CD14-positive monocyte (primary cell): Measurements from ENCODE around the gene HDGFL1. TPM values are rescaled to one million over a fixed set of nuclear protein-coding genes. Genes with fewer than 3 reads are reported as not detected.

Experiments
- DNase-seq, 3 donors: peaks; one replicate each; pipeline ENCODE4 v3.0.0-alpha.2; 2011 to 2022
- H2AFZ ChIP-seq: 2 replicates; pipeline ENCODE4 v1.6.0; 2012; ENCODE audit warnings: mild to moderate bottlenecking, low read depth, low read length, inconsistent platforms; ENCODE audit not compliant: insufficient read depth, poor library complexity, severe bottlenecking
- H3K27ac ChIP-seq, 2 donors: 1 replicate in 1 of 2; 2 replicates in 1 of 2; pipeline ENCODE4 v1.5.1; 2012 to 2013; ENCODE audit warnings: low read length in 2 of 2, control low read depth in 1 of 2, inconsistent platforms in 1 of 2, low read depth in 1 of 2, mild to moderate bottlenecking in 1 of 2
- H3K27me3 ChIP-seq, 2 donors: one replicate each; pipeline versions ENCODE4 v1.6.0 to v1.6.1; 2011 to 2013; ENCODE audit warnings: low read length in 2 of 2; ENCODE audit not compliant: control insufficient read depth in 2 of 2, insufficient read depth in 2 of 2
- H3K36me3 ChIP-seq, 2 donors: replicated peaks in 1 of 2; 1 replicate in 1 of 2; 2 replicates in 1 of 2; pipeline versions ENCODE4 v1.5.1 to v1.6.1; 2012 to 2013; ENCODE audit warnings: low read length in 2 of 2, control low read depth in 1 of 2, inconsistent platforms in 1 of 2, mild to moderate bottlenecking in 1 of 2; ENCODE audit not compliant: insufficient read depth in 2 of 2, control insufficient read depth in 1 of 2
- H3K4me1 ChIP-seq, 2 donors: 1 replicate in 1 of 2; 2 replicates in 1 of 2; pipeline versions ENCODE4 v1.5.1 to v1.6.1; 2012 to 2013; ENCODE audit warnings: low read length in 2 of 2, control low read depth in 1 of 2, inconsistent platforms in 1 of 2, mild to moderate bottlenecking in 1 of 2, moderate library complexity in 1 of 2; ENCODE audit not compliant: insufficient read depth in 2 of 2, control insufficient read depth in 1 of 2
- H3K4me2 ChIP-seq: replicated peaks from 2 replicates; pipeline ENCODE3; 2012; ENCODE audit warnings: low read length, moderate library complexity, mild to moderate bottlenecking; ENCODE audit not compliant: poor library complexity, severe bottlenecking; ENCODE audit errors: extremely low read depth
- H3K4me3 ChIP-seq, 3 experiments: fragments of 200-600 bp in 1 of 3; sonication (generic) in 1 of 3; replicated peaks in 1 of 3; 1 replicate in 2 of 3; 2 replicates in 1 of 3; pipeline ENCODE4 v1.5.1; 2011 to 2013; ENCODE audit warnings: low read length in 3 of 3, mild to moderate bottlenecking in 3 of 3, control low read depth in 2 of 3, low read depth in 2 of 3, inconsistent platforms in 1 of 3, moderate library complexity in 1 of 3
- H3K79me2 ChIP-seq: 2 replicates; pipeline ENCODE4 v1.6.0; 2012; ENCODE audit warnings: mild to moderate bottlenecking, control low read depth, inconsistent platforms, low read length, moderate library complexity; ENCODE audit not compliant: insufficient read depth
- H3K9ac ChIP-seq: 2 replicates; pipeline ENCODE4 v1.6.0; 2017; ENCODE audit warnings: low read length, mild to moderate bottlenecking; ENCODE audit not compliant: insufficient read depth, poor library complexity, severe bottlenecking
- H3K9me3 ChIP-seq, 2 donors: replicated peaks in 1 of 2; 1 replicate in 1 of 2; 2 replicates in 1 of 2; pipeline versions ENCODE4 v1.5.1 to v1.6.1; 2012 to 2013; ENCODE audit warnings: low read length in 2 of 2, control low read depth in 1 of 2; ENCODE audit not compliant: control insufficient read depth in 1 of 2, insufficient read depth in 1 of 2
- H4K20me1 ChIP-seq: 2 replicates; pipeline ENCODE4 v1.6.0; 2012; ENCODE audit warnings: mild to moderate bottlenecking, low read length, control low read depth, moderate library complexity; ENCODE audit not compliant: insufficient read depth
- H3K27ac Mint-ChIP-seq, 7 donors: one replicate each; pipeline ENCODE4 v1.8.0; 2020; ENCODE audit warnings: mild to moderate bottlenecking in 7 of 7, mixed read lengths in 7 of 7, moderate library complexity in 6 of 7, inconsistent platforms in 2 of 7
- H3K27me3 Mint-ChIP-seq, 3 donors: one replicate each; pipeline ENCODE4 v1.8.0; 2021 to 2022; ENCODE audit warnings: low read depth in 3 of 3, mild to moderate bottlenecking in 3 of 3, mixed read lengths in 3 of 3, moderate library complexity in 3 of 3, inconsistent platforms in 1 of 3
- H3K36me3 Mint-ChIP-seq, 2 donors: one replicate each; pipeline ENCODE4 v1.8.0; 2020; ENCODE audit warnings: mixed read lengths in 2 of 2, inconsistent platforms in 1 of 2, mild to moderate bottlenecking in 1 of 2
- H3K4me1 Mint-ChIP-seq: one replicate; pipeline ENCODE4 v1.8.0; 2020; ENCODE audit warnings: mild to moderate bottlenecking, mixed read lengths
- H3K4me3 Mint-ChIP-seq, 2 donors: one replicate each; pipeline ENCODE4 v1.8.0; 2020; ENCODE audit warnings: mild to moderate bottlenecking in 2 of 2, mixed read lengths in 2 of 2, moderate library complexity in 1 of 2
- H3K9me3 Mint-ChIP-seq, 7 donors: one replicate each; pipeline ENCODE4 v1.8.0; 2020 to 2022; ENCODE audit warnings: mixed read lengths in 7 of 7, mild to moderate bottlenecking in 6 of 7, moderate library complexity in 6 of 7, inconsistent platforms in 2 of 7
- CTCF ChIP-seq: fragments of 200-600 bp; IDR thresholded peaks from one replicate; pipeline ENCODE4 v1.8.0; 2022; ENCODE audit warnings: antibody characterized with exemption, mild to moderate bottlenecking
- WGBS: methylation state at CpG from one replicate; pipeline ENCODE4 v1.1.5; 2013; ENCODE audit warnings: missing lambda C conversion rate; ENCODE audit not compliant: insufficient coverage; 5-methylcytosine and 5-hydroxymethylcytosine counted together
- intact Hi-C, 2 donors: fragments of 100-400 bp; cut with micrococcal nuclease; formaldehyde crosslinking; loops; one replicate each; pipeline versions ENCODE4 v1.15.0 to v1.15.1; 2023
- polyA plus RNA-seq, 3 donors: library from polyadenylated mRNA; depleted of rRNA in 1 of 3; unstranded in 2 of 3; stranded (reverse) in 1 of 3; fragments of 300-500 nt in 2 of 3; fragments of >200 nt in 1 of 3; fragmentation: Illumina TruSeq in 2 of 3; gene quantifications; 1 replicate in 2 of 3; 2 replicates in 1 of 3; pipeline ENCODE4 v1.2.3, GENCODE V29; 2012 to 2021

HDGFL1 gene
- polyA plus RNA-seq, 3 donors = not detected

- H3K4me3 Mint-ChIP-seq = no peak overlapping the region
- intact Hi-C loops = no loop called here
- H3K36me3 Mint-ChIP-seq = no peaks in the 10 kb centered on the region
- Histone ChIP-seq H3K27ac (no peak overlapping the region), H2AFZ (no peak overlapping the region), H4K20me1 (no peaks in the 10 kb centered on the region), H3K27me3 (no peaks in the 10 kb centered on the region), H3K9ac (no peak overlapping the region), H3K79me2 (no peaks in the 10 kb centered on the region), H3K36me3 (no peaks in the 10 kb centered on the region), H3K4me3 (no peak overlapping the region), H3K4me2 (no peak overlapping the region), H3K9me3 (no peaks in the 10 kb centered on the region), H3K4me1 (no peaks in the 10 kb centered on the region)
- DNase-seq = no peak
- peaks cover 0 to 5% (median 3%) of the 10 kb centered on the region in 7 donors for H3K9me3 Mint-ChIP-seq
- H3K27me3 Mint-ChIP-seq = no peaks in the 10 kb centered on the region
- no peak overlapping the region for H3K27ac Mint-ChIP-seq
- H3K4me1 Mint-ChIP-seq = no peaks in the 10 kb centered on the region
- TF ChIP-seq CTCF = no peak
- 100% methylated on average over 1 of the region's 2 CpGs for WGBS
These were observed 13.1 kb upstream of the HDGFL1 start for GRCh38 chr6:22556266-22556665.

GRCh38 chr6:22557007-22557406, 12.4 kb upstream of the HDGFL1 start:
- intact Hi-C loops = no loop called here
- H3K27ac Mint-ChIP-seq = no peak overlapping the region
- no peak overlapping the region for H3K9ac ChIP-seq
- no peaks in the 10 kb centered on the region for H3K27me3 Mint-ChIP-seq
- H4K20me1 ChIP-seq = no peaks in the 10 kb centered on the region
- H3K27me3 ChIP-seq = no peaks in the 10 kb centered on the region
- no peaks in the 10 kb centered on the region for H3K79me2 ChIP-seq
- WGBS = 100% methylated on average over 2 of the region's 6 CpGs
- no peak overlapping the region for H2AFZ ChIP-seq
- DNase-seq = no peak
- no peak overlapping the region for H3K4me3 ChIP-seq
- H3K4me2 ChIP-seq = no peak overlapping the region
- no peaks in the 10 kb centered on the region for H3K4me1 Mint-ChIP-seq
- H3K9me3 Mint-ChIP-seq = peaks cover 0 to 5% (median 3%) of the 10 kb centered on the region in 7 donors
- H3K27ac ChIP-seq = no peak overlapping the region
- TF ChIP-seq CTCF = no peak
- no peaks in the 10 kb centered on the region for H3K36me3 ChIP-seq
- no peaks in the 10 kb centered on the region for H3K4me1 ChIP-seq
- H3K9me3 ChIP-seq = no peaks in the 10 kb centered on the region
- H3K36me3 Mint-ChIP-seq = no peaks in the 10 kb centered on the region
- H3K4me3 Mint-ChIP-seq = no peak overlapping the region
